Smooth muscle cell (in vitro differentiated cells): ENCODE measurements around the gene TMC2. TPM values are rescaled to one million over a fixed set of nuclear protein-coding genes. Genes with fewer than 3 reads are reported as not detected.

ENCODE experiments used
- DNase-seq: peaks from one replicate; lab custom pipeline; 2025; ENCODE audit not compliant: unreplicated experiment; lab: John Stamatoyannopoulos, UW
- H2AFZ ChIP-seq: fragments of 200-600 bp; sonication (generic); 2 replicates; pipeline ENCODE4 v1.6.0; 2016; ENCODE audit warnings: antibody characterized with exemption, low read depth, mild to moderate bottlenecking
- H3F3A ChIP-seq: fragments of 200-600 bp; sonication (generic); 2 replicates; pipeline ENCODE4 v1.6.0; 2017; ENCODE audit warnings: antibody characterized with exemption, low read depth
- H3K27ac ChIP-seq: fragments of 200-600 bp; sonication (generic); 2 replicates; pipeline ENCODE4 v1.5.1; 2016; ENCODE audit warnings: low read depth, mild to moderate bottlenecking
- H3K27me3 ChIP-seq: fragments of 200-600 bp; sonication (generic); 2 replicates; pipeline ENCODE4 v1.6.1; 2016; ENCODE audit warnings: low read depth, mild to moderate bottlenecking
- H3K36me3 ChIP-seq: fragments of 200-600 bp; sonication (generic); 2 replicates; pipeline ENCODE4 v1.5.1; 2016; ENCODE audit warnings: low read depth
- H3K4me1 ChIP-seq: fragments of 200-600 bp; sonication (generic); 2 replicates; pipeline ENCODE4 v1.5.1; 2016; ENCODE audit warnings: low read depth
- H3K4me2 ChIP-seq: fragments of 200-600 bp; sonication (generic); 2 replicates; pipeline ENCODE4 v1.6.0; 2016; ENCODE audit warnings: mild to moderate bottlenecking
- H3K4me3 ChIP-seq: fragments of 200-600 bp; sonication (generic); 2 replicates; pipeline ENCODE4 v1.5.1; 2016; ENCODE audit warnings: mild to moderate bottlenecking
- H3K79me2 ChIP-seq: fragments of 200-600 bp; sonication (generic); 2 replicates; pipeline ENCODE4 v1.6.0; 2016; ENCODE audit warnings: low read depth, mild to moderate bottlenecking
- H3K9ac ChIP-seq: fragments of 200-600 bp; sonication (generic); 2 replicates; pipeline ENCODE4 v1.6.0; 2016; ENCODE audit warnings: low read depth
- H3K9me3 ChIP-seq: fragments of 200-600 bp; sonication (generic); replicated peaks from 2 replicates; pipeline ENCODE4 v1.5.1; 2016; ENCODE audit warnings: low read depth
- H4K20me1 ChIP-seq: fragments of 200-600 bp; sonication (generic); 2 replicates; pipeline ENCODE4 v1.6.0; 2016; ENCODE audit warnings: low read depth
- CTCF ChIP-seq: fragments of 200-600 bp; sonication (generic); IDR thresholded peaks from 2 replicates; pipeline ENCODE4 v1.5.1; 2017; ENCODE audit warnings: borderline replicate concordance, mild to moderate bottlenecking, antibody characterized with exemption; ENCODE audit not compliant: insufficient read depth, poor library complexity, severe bottlenecking
- WGBS: methylation state at CpG from one replicate; pipeline ENCODE4 v1.1.7; 2016; ENCODE audit warnings: low lambda C conversion rate; 5-methylcytosine and 5-hydroxymethylcytosine counted together
- polyA plus RNA-seq: library from polyadenylated mRNA; unstranded; fragments of >200 nt; fragmentation: Nextera tagmentation; extraction: Ambion mirVana; gene quantifications from 2 replicates; pipeline ENCODE4 v1.2.1, GENCODE V29; 2016
- total RNA-seq: library from RNA; depleted of rRNA; stranded (reverse); fragments of >200 nt; gene quantifications from 2 replicates; pipeline ENCODE4 v1.2.3, GENCODE V29; 2014

The TMC2 gene
- total and polyA plus RNA-seq, 2 experiments from 2014 or later = not detected

GRCh38 chr20:2518096-2518495 lies 18.3 kb upstream of the TMC2 start:
- Histone ChIP-seq H3K79me2 (no peaks in the 10 kb centered on the region), H3K27me3 (peaks cover 36% of the 10 kb centered on the region), H3K27ac (no peak overlapping the region), H3K4me2 (no peak overlapping the region), H3F3A (no peaks in the 10 kb centered on the region), H2AFZ (no peak overlapping the region), H3K4me3 (no peak overlapping the region), H3K9me3 (no peaks in the 10 kb centered on the region), H4K20me1 (no peaks in the 10 kb centered on the region), H3K36me3 (no peaks in the 10 kb centered on the region), H3K4me1 (no peaks in the 10 kb centered on the region), H3K9ac (no peak overlapping the region)
- TF ChIP-seq CTCF = no peak
- WGBS = 86% methylated on average over 10 of the region's 10 CpGs
- no peak for DNase-seq

- WGBS = 72% methylated on average over 4 of the region's 4 CpGs
These were observed 17.8 kb upstream of the TMC2 start for GRCh38 chr20:2518558-2518957.

GRCh38 chr20:2519115-2519809 lies 17.1 kb upstream of the TMC2 start:
- H3F3A ChIP-seq = no peaks in the 10 kb centered on the region
- no peak for DNase-seq
- TF ChIP-seq CTCF = no peak
- H3K36me3 ChIP-seq = no peaks in the 10 kb centered on the region
- peaks cover 24% of the 10 kb centered on the region for H3K27me3 ChIP-seq
- H3K4me1 ChIP-seq = no peaks in the 10 kb centered on the region
- no peak overlapping the region for H3K27ac ChIP-seq
- no peaks in the 10 kb centered on the region for H3K79me2 ChIP-seq
- H3K4me3 ChIP-seq = no peak overlapping the region
- no peaks in the 10 kb centered on the region for H4K20me1 ChIP-seq
- no peak overlapping the region for H2AFZ ChIP-seq
- WGBS = 95% methylated on average over 4 of the region's 4 CpGs
- no peak overlapping the region for H3K4me2 ChIP-seq
- no peak overlapping the region for H3K9ac ChIP-seq
- no peaks in the 10 kb centered on the region for H3K9me3 ChIP-seq

More at GRCh38 chr20:2518558-2518957, 17.8 kb upstream of the TMC2 start:
- Histone ChIP-seq H3K27ac (no peak overlapping the region), H3K36me3 (no peaks in the 10 kb centered on the region), H3K27me3 (peaks cover 31% of the 10 kb centered on the region), H3K79me2 (no peaks in the 10 kb centered on the region), H2AFZ (no peak overlapping the region), H3F3A (no peaks in the 10 kb centered on the region), H3K9ac (no peak overlapping the region), H3K9me3 (no peaks in the 10 kb centered on the region), H4K20me1 (no peaks in the 10 kb centered on the region), H3K4me1 (no peaks in the 10 kb centered on the region), H3K4me3 (no peak overlapping the region), H3K4me2 (no peak overlapping the region)
- TF ChIP-seq CTCF = no peak
- no peak for DNase-seq

- Histone ChIP-seq H3F3A (no peaks in the 10 kb centered on the region), H3K4me1 (no peaks in the 10 kb centered on the region), H3K79me2 (no peaks in the 10 kb centered on the region), H3K9me3 (no peaks in the 10 kb centered on the region), H3K36me3 (no peaks in the 10 kb centered on the region), H3K4me3 (no peak overlapping the region), H3K27me3 (peaks cover 11% of the 10 kb centered on the region), H2AFZ (no peak overlapping the region), H3K4me2 (no peak overlapping the region), H3K27ac (no peak overlapping the region), H4K20me1 (no peaks in the 10 kb centered on the region), H3K9ac (no peak overlapping the region)
- 93% methylated on average over 3 of the region's 3 CpGs for WGBS
- TF ChIP-seq CTCF = no peak
- no peak for DNase-seq
These were observed 15.8 kb upstream of the TMC2 start for GRCh38 chr20:2520617-2521016.
